ENCODE measurements around the gene GCNT2. TPM values are rescaled to one million over a fixed set of nuclear protein-coding genes. Genes with fewer than 3 reads are reported as not detected.

Gene GCNT2
- total RNA-seq, 1 donor from 2014 or later: 6.5 TPM

- no peak for DNase-seq (ENCODE audit: low read depth)
- no peak for TF ChIP-seq CTCF (IDR thresholded peaks at IDR 0.05; ENCODE audit: insufficient read depth, low read length, poor library complexity, severe bottlenecking)
- H3K27me3 ChIP-seq (ENCODE audit: control insufficient read depth, insufficient read depth, low read length): no peaks in the 10 kb centered on the region
- no peak overlapping the region for H3K4me3 ChIP-seq (ENCODE audit: low read depth, low read length)
- no peaks in the 10 kb centered on the region for H3K36me3 ChIP-seq (ENCODE audit: control insufficient read depth, insufficient read depth, low read length)
These were observed 14.0 kb downstream of the GCNT2 start for GRCh38 chr6:10535193-10535592.

GRCh38 chr6:10537726-10538125 is 16.6 kb downstream of the GCNT2 start:
- H3K36me3 ChIP-seq (ENCODE audit: control insufficient read depth, insufficient read depth, low read length): no peaks in the 10 kb centered on the region

GRCh38 chr6:10540073-10540746 is 19.1 kb downstream of the GCNT2 start:
- no peaks in the 10 kb centered on the region for H3K27me3 ChIP-seq (ENCODE audit: control insufficient read depth, insufficient read depth, low read length)
- no peak for DNase-seq (ENCODE audit: low read depth)
- no peaks in the 10 kb centered on the region for H3K36me3 ChIP-seq (ENCODE audit: control insufficient read depth, insufficient read depth, low read length)
- no peak overlapping the region for H3K4me3 ChIP-seq (ENCODE audit: low read depth, low read length)
- TF ChIP-seq CTCF (IDR thresholded peaks at IDR 0.05; ENCODE audit: insufficient read depth, low read length, poor library complexity, severe bottlenecking): no peak

More at GRCh38 chr6:10537726-10538125, 16.6 kb downstream of the GCNT2 start:
- H3K27me3 ChIP-seq (ENCODE audit: control insufficient read depth, insufficient read depth, low read length): no peaks in the 10 kb centered on the region
- H3K4me3 ChIP-seq (ENCODE audit: low read depth, low read length): no peak overlapping the region
- no peak for TF ChIP-seq CTCF (IDR thresholded peaks at IDR 0.05; ENCODE audit: insufficient read depth, low read length, poor library complexity, severe bottlenecking)
- no peak for DNase-seq (ENCODE audit: low read depth)

GRCh38 chr6:10541591-10541990 is 20.4 kb downstream of the GCNT2 start:
- H3K4me3 ChIP-seq (ENCODE audit: low read depth, low read length): no peak overlapping the region
- no peaks in the 10 kb centered on the region for H3K36me3 ChIP-seq (ENCODE audit: control insufficient read depth, insufficient read depth, low read length)
- no peaks in the 10 kb centered on the region for H3K27me3 ChIP-seq (ENCODE audit: control insufficient read depth, insufficient read depth, low read length)
- DNase-seq (ENCODE audit: low read depth): no peak
- TF ChIP-seq CTCF (IDR thresholded peaks at IDR 0.05; ENCODE audit: insufficient read depth, low read length, poor library complexity, severe bottlenecking): no peak

DNA sequence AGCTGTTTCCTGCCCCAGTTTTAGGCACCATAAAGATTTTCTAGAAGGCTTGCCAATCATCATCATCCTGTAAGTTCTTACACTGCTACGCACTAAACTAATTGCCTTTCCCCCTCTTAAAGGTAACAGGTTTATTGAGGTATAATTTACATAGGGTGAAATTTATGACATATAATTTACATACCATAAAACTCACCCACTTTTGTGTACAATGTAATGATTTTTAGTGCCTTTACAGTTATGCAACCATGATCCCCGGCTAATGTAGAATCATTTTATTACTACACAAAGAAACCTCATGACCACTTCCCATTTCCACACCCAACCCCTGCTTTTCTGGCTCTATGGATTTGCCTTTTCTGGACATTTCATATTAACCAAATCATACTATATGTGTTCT is 21.1 kb downstream of the GCNT2 start:
- no peak for TF ChIP-seq CTCF (IDR thresholded peaks at IDR 0.05; ENCODE audit: insufficient read depth, low read length, poor library complexity, severe bottlenecking)
- no peak for DNase-seq (ENCODE audit: low read depth)
- Histone ChIP-seq H3K4me3 (ENCODE audit: low read depth, low read length) (no peak overlapping the region), H3K27me3 (ENCODE audit: control insufficient read depth, insufficient read depth, low read length) (no peaks in the 10 kb centered on the region), H3K36me3 (ENCODE audit: control insufficient read depth, insufficient read depth, low read length) (no peaks in the 10 kb centered on the region)

DNA sequence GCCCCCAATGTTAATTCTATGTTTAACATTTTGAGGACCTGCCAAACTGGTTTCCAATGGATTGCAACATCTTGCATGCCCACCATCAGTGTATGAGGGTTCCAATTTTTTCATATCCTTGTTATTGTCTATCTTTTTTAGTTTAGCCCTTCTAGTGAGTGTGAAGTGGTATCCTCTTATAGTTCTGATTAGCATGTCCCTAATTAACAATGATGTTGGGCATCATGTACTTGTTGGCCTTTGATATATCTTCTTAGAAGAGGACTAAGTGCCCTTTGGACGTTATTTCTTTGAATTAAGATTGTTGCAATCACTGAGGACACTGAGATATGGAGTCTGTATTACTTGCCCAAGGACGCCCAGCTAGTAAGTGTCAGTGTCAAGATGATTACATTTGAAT is 22.3 kb downstream of the GCNT2 start:
- no peak for DNase-seq (ENCODE audit: low read depth)
- TF ChIP-seq CTCF (IDR thresholded peaks at IDR 0.05; ENCODE audit: insufficient read depth, low read length, poor library complexity, severe bottlenecking): no peak
- Histone ChIP-seq H3K36me3 (ENCODE audit: control insufficient read depth, insufficient read depth, low read length) (no peaks in the 10 kb centered on the region), H3K4me3 (ENCODE audit: low read depth, low read length) (no peak overlapping the region), H3K27me3 (ENCODE audit: control insufficient read depth, insufficient read depth, low read length) (no peaks in the 10 kb centered on the region)

Data from kidney epithelial cell (primary cell).